IPS DF 19.7 (cell line): ENCODE results near the gene TMEM82.
"Not testable (repeated sequence)": the region's sequence is repeated elsewhere in the genome, so short reads cannot be mapped to it uniquely, and the experiment has no call there.

Experiments
- DNase-seq: peaks from one replicate; pipeline ENCODE4 v3.0.0-alpha.2; 2013; ENCODE audit warnings: low read depth, low spot score

Gene TMEM82

DNA sequence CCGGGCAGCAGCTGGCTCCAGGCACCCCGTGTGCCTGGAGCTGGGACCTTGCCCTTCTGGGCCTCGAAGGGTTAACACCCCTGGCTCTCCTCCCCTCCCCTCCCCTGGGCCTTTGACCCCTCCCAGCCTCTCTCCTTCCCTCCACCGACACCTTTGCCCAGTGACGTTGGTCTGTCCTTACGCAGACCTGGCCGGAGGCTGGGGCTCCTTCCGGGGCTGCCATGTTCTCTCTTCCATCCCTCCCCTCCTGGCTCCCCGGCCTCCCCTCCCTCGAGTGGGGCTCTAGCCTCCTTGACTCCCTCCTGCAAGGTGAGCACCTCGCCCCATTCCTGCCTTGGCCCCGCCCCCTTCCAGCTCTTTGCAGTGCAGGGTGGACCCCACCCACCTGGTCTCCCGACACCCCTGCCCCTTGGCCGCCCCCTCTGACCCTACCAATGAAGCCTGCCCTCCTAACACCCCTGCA lies at the start of gene TMEM82:
Gene TMEM82, plus strand, starts transcription at position 161 of the 463 bp plus-strand sequence. Its CDS starts 61 bp downstream, at position 222.
- DNase-seq = no peak

DNA sequence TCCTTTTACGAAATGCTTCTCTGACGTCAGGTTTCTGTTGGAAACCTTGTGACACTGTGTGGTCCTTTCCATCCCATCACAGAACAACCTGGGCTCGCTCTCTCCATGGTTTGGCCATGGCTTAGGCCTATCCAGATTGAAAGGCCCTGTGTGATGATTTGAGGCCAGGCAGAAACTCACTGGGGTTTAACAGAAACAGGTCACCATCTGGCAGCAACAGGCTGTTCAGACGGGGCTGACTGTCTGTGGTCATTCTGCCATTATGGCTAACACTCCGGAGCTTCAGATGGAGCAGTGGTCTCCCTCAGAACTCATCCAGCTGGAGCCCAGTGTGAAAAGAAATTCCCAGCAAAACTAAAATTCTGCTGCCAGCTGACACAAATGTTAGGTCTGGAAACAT lies 48.9 kb upstream of the TMEM82 start:
- DNase-seq = no peak

DNA sequence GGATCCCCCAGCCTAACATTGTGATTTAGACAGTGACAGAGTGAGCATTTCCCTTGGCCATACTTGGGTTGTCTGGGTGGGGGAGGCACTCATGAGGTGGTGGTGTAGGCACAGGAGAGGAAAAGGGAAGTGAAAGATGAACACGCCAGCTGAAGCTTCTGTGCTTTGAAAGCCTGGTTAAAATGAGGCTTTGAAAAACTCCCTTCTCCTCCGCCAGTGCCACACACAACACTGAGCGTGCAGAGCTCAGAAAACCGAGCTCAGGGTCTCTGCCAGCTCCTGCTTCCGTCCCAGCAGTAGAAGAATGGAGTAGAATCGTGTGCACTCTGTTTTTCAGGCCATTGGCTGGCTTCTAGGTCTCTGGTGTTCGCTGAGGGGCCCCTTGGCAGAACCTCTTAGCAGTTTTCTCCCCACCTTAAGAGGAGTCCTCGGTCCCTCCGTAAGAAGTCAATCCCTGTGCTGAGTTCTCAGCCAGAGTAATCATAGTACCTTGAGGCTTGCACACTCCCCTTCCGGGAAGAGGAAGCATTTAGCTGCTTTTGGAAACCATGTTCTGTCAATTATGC lies 45.3 kb upstream of the TMEM82 start:
- DNase-seq = no peak

DNA sequence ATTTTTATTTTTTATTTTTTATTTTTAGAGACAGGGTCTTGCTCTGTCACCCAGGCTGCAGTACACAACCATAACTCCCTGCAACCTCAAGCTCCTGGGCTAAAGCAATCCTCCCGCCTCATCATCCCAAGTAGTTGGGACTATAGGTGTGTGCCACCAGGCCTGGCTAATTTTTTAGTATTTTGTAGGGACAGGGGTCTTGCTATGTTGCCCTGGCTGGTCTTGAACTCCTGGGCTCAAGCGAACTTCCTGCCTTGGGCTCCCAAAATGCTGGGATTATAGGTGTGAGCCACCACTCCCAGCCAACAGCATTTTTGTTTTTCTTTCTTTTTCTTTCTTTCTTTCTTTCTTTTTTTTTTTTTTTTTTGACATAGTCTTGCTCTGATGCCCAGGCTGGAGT lies 44.1 kb upstream of the TMEM82 start:
- no peak for DNase-seq

DNA sequence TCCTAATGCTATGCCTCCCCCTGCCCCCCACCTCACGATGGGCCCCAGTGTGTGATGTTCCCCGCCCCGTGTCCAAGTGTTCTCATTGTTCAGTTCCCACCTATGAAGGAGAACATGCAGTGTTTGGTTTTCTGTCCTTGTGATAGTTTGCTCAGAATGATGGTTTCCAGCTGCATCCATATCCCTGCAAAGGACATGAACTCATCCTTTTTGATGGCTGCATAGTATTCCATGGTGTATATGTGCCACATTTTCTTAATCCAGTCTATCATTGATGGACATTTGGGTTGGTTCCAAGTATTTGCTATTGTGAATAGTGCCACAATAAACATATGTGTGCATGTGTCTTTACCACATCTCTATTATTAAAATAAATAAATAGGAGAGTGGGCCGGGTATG lies 43.0 kb upstream of the TMEM82 start:
- not testable (repeated sequence) for DNase-seq

DNA sequence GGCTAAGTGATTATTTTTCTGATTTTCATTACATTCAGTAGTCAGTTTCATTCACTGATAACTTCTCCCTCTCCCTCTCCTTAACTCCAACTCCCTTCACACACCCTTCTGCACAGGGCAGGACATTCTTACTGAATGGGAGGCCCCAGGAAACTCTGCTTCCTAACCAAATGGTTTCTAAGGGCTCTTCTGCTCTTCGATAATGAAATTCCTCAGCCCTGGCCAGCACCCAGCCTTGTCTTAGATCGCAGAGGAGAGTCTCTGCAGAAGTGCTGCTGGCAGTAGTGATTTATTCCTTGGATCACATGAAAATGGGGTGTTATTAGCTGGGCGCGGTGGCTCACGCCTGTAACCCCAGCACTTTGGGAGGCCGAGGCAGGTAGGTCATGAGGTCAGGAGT lies 41.8 kb upstream of the TMEM82 start:
- DNase-seq = no peak

DNA sequence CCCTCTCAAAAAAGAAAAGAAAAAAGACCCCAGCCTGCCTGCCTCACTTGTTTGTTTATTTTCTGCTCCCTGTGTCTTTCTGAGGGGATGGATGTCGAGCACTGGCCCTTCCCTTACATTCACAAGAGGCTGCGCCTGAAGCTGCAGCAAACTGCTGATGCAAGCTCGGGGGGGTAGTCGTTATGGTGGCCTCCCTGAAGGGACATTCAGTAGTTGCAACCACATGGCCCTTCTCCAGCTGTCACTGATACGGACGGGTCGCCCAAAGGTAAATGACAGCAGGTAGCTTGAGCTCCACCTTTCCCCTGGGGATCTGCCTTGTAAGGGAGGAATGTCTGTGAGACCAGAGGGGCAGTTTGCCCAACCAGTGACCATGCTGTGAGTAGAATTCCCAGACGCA lies 40.5 kb upstream of the TMEM82 start:
- no peak for DNase-seq

DNA sequence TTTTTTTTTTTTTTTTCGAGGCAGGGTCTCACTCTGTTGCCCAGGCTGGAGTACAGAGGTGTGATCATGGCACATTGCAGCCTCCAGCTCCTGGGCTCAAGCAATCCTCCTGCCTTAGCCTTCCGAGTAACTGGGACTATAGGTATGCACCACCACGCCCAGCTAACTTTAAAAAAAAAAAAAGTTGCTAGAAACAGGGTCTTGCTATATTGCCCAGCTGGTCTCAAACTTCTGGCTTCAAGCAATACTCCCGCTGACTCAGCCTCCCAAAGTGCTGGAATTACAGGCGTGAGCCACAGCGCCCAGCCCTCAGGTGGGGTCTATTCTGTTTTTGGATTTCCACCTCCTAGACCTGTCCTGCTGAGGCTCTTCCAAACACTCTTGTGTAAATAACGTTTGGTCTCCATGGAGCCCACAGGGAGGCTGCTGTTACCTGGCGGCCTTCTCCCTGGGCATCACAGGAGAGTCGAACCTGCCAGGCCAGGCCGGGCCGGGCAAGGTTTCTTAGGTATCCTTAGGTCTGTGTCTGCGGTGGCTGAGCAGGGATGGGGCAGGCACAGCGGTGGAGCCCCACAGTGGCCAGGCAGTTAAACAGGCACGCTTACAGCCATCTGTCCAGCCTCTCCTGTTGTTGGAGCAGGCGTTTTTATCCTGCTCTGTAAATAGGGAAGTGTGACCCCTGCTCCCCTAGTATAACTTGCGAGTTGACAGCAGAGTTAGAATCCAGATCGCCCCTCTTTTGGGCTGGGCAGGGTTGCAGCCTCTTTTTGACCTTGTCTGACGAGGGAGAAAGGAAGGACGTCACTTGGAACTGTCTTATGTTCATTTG lies 39.4 kb upstream of the TMEM82 start:
- DNase-seq = no peak

DNA sequence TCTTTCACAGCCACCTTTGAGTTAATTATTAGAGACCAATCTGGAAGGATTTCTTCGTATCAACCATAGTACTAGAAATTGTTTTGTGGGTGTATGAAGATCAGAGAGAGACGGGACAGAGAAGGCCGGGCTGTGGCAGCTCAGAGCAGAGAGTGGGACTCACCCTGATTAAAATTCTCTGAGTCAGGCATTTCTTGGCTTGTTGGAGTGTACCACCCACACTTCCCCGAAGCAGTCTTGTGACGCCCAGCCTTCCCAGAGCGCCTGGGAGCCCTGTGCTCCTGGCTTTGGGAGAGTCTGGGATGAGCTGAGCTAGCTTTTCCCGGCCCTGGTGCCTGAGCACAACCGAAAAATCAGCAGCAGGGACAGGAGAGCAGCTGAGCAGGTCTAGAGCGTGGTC lies 38.7 kb upstream of the TMEM82 start:
- no peak for DNase-seq

DNA sequence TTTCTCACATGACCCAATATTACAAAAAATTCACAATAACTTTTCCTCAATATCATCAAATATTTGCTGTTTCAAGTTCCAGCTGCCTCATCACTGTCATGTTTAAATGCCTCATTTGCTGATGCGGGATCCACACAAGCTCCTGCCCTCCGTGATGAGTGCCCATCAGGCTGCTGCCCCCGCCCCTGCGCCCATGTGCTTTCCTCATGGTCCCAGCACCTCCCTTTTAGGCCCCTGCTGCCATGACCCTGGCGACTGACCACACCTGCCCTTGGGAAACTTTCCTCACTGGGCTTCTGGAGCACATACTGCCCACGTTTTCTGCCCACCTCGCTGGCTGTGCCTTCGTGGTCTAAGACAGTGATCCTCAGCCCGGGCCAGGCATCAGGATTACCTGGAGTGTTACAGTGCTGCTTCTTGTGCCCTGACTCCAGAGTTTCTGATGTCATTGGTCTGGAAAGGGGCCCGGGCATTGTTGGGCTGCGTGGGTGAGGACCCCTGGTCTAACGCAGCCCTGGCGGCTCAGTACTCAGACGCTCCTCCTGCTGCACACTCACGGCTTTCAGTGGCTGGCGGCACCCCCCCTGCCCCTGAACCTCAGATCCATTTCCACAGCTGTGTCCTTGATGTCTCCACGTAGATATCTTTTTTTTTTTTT lies 37.6 kb upstream of the TMEM82 start:
- no peak for DNase-seq

DNA sequence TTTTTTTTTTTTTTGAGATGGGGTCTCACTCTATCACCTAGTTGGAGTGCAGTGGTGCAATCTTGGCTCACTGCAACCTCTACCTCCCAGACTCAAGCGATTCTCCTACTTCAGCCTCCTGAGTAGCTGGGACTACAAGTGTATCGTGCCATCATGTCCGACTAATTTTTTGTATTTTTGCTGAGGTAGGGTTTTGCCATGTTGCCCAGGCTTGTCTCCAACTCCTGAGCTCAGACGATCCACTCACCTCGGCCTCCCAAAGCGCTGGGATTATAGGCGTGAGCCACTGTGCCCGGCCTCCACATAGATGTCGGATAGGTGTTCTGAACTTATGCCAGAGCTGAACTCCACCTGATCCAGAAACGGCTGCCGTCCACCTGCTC lies 37.1 kb upstream of the TMEM82 start:
- DNase-seq = no peak

DNA sequence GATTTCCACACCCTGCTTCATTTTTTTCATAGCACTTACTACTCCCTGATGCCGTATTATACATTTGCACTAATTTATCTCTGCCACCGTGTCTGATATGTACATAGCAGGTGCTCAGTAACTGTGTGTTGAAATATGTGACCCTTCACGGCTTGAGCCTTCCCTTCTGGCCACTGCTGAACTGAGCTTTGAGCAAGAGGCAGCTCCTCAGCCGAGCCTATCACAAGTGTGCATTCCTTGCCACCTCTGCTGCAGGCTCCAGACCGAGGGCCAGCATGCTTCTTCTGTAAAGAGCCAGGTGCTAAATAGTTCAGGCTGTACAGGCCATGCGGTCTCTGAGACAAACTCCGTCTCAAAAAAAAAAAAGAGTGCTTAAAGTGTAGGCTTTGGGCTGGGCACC lies 35.5 kb upstream of the TMEM82 start:
- DNase-seq = no peak

DNA sequence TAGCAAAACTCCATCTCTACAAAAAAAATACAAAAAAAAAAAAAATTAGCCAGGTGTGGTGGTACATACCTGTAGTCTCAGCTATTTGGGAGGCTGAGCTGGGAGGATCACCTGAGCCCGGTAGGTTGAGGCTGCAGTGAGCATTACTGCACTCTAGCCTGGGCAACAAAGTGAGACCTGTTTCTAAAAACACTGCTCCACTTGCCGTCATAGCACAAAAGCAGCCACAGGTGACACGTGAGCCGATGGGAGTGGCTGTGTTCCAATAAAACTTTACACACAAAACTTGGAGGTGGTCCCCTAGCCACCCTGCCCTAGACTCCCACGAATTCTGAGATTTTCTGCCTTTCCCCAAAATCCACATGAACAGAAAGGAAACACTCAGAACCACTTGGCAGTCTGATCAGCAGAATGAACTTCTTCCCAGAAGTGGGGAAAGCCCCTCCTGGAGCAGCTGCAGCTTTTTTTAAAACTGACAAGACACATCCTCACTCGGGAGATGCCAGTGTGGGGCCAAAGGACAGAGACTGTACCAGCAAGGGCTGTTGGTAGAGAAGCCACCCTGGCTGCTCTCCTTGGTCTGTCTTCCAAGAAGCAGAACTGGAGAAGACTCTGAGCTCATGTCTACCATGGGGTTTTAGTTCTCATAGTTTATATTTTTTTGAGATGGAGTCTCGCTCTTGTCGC lies 34.9 kb upstream of the TMEM82 start:
- DNase-seq = no peak

DNA sequence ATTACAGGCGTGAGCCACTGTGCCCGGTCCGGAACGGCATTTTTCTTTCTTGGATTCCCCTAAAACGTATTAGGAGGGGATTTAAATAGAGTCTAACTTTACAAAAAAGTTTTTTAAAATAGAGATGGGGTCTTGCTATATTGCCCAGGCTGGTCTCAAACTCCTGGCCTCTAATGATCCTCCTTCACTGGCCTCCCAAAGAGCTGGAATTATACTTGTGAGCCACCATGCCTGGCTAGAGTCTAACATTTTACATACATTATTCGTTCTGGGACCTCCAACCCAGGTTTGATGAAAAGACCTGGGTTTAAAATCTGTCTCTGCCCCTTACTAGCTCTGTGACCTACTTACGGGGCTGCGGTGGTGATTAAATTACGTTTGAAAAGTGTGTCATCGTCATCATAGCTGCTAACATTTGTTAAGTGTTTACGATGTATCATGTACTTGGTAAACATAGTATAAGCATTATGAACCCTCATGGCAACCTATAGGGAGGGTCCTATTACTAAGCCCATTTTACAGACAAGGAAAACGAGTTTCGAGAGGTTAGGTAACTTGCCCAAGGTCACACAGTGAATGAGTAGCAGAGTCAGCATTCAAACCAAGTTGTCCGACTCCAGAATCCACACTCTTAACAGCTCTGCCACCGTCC lies 33.7 kb upstream of the TMEM82 start:
- no peak for DNase-seq

DNA sequence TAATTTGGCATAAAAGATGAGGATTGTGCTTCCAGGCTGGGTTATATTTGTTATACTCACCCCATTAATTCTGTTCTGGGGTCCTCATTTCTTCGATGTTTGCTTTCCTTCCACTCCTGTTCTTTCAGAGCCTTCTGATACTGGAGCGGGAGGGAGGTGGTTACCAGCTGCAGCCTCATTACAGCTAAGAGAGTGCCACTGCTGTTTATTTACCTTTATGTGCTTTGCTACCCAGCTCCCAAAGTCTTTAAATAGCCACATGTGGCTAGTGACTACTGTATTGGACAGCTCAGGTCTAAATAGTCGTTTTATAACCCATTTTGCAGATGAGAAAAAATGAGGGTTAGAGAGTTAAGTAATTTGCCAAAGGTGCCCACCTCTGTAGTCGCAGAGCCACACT lies 33.1 kb upstream of the TMEM82 start:
- no peak for DNase-seq

DNA sequence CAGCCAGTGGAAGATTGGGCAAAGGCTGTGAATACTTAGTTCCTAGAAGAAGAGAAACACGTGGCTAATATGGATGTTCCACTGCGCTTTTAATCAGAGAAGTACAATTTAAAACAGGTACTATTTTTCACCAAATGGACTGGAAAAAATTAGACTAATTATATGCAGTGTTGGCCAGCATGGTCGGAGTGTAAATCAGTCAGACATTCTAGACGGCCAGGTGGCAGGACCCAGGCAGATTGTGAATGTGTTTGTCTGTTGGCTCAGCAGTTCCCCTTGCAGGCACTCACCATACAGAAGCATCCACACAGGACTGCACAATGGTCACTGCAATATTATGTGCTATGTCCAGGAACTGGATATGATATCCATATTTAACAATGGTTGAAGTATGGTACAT lies 30.1 kb upstream of the TMEM82 start:
- DNase-seq = no peak

DNA sequence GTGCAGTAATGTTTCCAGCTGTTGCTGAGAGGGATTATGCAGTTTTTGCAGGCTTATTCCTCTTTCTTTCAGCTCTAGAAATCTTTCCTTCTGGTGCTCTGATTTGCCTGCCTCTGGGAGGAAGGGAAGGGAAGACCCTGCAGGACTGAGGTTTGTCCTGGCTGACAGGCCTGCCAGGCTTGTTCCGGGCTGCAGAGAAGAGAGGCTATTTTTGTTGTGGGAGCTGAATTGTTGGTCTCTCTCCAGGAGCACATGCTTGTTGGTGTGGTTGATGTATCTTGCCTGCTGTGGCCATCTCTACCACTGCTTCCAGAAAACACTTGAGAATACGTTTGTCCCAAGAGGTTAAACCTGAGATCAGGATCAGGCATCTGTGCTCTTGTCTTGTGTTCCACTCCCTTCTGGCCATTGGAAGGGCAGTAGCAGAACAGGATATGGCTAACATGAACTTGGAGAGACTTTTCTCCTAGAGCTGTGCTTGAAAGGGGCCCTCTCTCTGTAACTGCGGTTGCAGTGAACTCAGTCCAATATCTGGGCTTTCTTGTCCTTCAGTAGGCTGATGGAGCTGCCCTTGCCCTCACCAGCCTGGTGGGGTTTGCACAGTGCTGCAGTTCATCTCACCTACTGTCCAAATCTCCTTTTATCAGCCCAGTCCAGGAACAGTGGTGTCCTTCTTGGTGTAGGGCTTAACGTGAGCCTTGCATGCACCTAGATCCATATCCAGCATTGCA lies 27.7 kb upstream of the TMEM82 start:
- no peak for DNase-seq

DNA sequence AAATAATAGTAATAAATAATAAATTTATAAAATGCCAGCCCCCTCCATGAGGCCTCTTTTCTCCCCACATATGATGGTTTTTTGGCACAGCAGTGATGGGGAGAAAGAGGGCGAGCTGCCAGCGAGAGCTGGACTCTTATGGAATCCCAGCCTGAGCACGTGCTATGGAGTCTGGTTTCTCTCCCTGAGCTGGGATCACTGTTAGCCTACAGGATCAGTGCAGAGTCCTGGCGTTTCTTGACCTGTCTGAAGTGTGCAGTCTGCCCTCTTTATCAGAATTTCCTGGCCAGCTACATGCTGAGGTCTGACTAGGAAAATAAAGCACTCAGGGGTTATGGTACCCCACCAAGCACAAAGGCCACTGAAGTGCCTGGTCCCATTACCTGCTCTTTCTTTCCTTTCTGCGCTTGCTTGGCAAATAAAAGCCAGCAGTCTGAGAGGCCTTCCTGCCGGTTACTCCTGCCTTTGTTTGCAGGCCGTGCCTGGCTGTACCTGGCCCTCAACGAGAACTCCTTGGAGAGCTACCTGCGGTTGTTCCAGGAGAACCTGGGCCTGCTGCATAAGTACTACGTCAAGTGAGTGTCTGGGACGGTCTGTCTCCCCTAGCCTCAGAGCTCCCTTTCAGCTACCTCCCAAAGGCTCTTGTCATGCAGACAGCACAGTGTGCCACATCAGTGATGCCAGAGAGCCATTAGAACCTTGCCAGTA lies 24.7 kb upstream of the TMEM82 start:
- DNase-seq = no peak

DNA sequence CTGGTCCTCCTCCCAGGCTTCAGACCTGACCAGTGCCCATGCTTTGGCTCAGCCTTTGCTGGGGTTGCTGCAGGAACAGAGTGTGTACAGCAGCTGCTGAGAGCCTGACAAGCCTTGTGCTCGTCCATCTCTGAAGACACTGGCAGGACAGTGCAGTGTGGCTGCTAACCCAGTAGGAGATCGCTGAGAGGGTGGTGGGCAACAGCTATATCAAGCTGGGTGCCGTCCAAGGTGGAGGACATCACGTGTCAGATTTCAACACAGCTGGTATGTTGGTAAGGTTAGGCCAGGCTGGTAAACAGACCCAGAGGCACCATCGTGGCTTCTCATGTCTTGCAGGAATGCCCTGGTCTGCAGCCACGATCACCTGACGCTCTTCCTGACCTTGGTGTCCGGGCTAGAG lies 24.1 kb upstream of the TMEM82 start:
- DNase-seq = no peak

DNA sequence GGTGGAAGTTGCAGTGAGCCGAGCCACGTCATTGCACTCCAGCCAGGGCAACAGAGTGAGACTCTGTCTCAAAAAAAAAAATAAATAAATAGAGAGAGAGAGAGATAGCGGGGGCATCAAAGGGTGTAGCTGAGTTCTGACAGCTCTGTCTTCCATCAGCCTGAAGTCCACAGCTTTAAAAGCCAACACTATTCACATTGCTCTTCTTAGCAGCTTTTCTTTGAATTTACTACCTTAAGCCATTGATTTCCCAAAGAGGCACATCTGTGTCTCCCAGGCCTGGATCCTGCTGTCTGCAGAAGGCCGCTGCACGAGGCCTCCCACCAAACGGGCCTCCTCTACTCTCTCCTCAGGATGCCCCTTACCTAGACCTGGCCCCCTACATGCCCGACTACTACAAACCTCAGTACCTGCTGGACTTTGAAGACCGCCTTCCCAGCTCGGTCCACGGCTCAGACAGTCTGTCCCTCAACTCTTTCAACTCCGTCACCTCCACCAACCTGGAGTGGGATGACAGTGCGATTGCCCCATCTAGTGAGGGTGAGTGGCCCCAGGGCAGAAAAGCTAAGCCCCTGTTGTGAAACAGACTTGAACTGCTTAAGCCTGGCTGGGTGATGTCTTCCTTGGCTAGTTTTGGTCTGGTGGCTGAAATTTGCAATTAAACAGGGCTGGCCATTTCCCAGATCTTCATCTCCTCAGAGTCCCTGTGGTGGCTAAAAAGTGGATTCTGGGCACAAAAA lies 22.7 kb upstream of the TMEM82 start:
- no peak for DNase-seq
